HG02798 (cell line): ENCODE measurements around the gene HNRNPA0.

Experiments
- ATAC-seq: cut with Tn5 transposase; IDR thresholded peaks from one replicate; pipeline ENCODE4 v1.9.1; 2021; ENCODE audit warnings: mild to moderate bottlenecking; ENCODE audit not compliant: unreplicated experiment, poor library complexity

Gene HNRNPA0

DNA sequence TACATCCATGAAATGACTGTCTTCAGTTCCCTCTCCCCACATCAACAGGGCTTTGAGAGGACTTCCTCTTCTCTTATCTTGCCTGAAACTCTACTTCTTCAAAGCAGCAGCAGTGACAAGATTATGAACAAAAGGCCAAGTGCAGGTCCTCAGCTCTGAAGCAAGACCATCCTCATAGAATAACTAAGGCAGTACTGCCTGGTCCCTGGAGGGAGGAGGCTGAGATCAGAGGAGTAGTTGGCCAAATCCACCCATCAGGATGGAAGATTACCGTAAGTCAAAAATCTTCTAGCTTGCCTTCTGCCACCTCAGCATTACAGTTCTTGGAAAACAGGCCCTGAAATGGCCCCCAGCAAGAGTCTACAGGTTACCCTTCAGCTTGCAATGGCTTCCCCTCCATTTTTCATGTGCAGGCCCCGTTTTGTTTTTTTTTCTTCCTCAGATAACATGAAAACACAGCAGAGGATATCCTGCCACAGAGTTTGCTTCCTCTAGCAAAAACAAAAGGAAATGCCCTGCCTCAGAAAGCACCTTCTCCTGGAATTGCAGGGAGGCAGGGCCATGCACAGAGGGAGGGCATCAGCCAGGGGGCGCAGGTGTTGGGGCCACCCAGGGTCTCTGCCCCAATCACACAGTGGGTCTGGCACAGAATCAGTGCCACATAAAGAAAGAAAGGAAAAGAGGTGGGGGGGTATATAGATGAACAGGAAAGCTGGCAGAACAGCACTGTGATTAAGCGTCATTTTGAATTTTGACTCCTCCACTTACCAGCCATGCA, 58.3 kb downstream of the HNRNPA0 start:
- no peak for ATAC-seq
